Neural cell (in vitro differentiated cells): ENCODE data around the gene CACNA1B.

Experiments
- EP300 ChIP-seq: fragments of 450-650 bp; conservative IDR thresholded peaks from 2 replicates; pipeline ENCODE4 v1.6.1; 2014; ENCODE audit warnings: antibody characterized with exemption, mild to moderate bottlenecking, moderate library complexity; ENCODE audit not compliant: poor library complexity, severe bottlenecking
- EZH2 ChIP-seq: fragments of 200-600, 300-800 bp; shearing (Covaris generic), sonication (generic); IDR thresholded peaks from 2 replicates; pipeline ENCODE4 v1.6.1; 2014; ENCODE audit warnings: antibody characterized with exemption, low read length, borderline replicate concordance, mild to moderate bottlenecking; ENCODE audit not compliant: insufficient read depth, poor library complexity, severe bottlenecking
- RAD21 ChIP-seq: fragments of 450-650 bp; conservative IDR thresholded peaks from 2 replicates; pipeline ENCODE4 v1.6.1; 2014; ENCODE audit warnings: antibody characterized with exemption, mild to moderate bottlenecking, moderate library complexity
- SMC3 ChIP-seq: fragments of 450-650 bp; conservative IDR thresholded peaks from 2 replicates; pipeline ENCODE4 v1.6.1; 2014; ENCODE audit warnings: antibody characterized with exemption, mild to moderate bottlenecking, moderate library complexity; ENCODE audit not compliant: poor library complexity
- TAF1 ChIP-seq: IDR thresholded peaks from 2 replicates; pipeline ENCODE4 v1.6.1; 2012; ENCODE audit warnings: low read depth
- TF ChIP-seq, protein P1 (sequence below): fragments of 450-650 bp; IDR thresholded peaks from 2 replicates; pipeline ENCODE4 v1.5.1; 2014; ENCODE audit warnings: antibody characterized with exemption, mild to moderate bottlenecking, moderate library complexity; ENCODE audit not compliant: poor library complexity, severe bottlenecking
- TF ChIP-seq, protein P2 (sequence below): IDR thresholded peaks from 2 replicates; pipeline ENCODE4 v1.6.1; 2012; ENCODE audit warnings: borderline replicate concordance

DNA sequence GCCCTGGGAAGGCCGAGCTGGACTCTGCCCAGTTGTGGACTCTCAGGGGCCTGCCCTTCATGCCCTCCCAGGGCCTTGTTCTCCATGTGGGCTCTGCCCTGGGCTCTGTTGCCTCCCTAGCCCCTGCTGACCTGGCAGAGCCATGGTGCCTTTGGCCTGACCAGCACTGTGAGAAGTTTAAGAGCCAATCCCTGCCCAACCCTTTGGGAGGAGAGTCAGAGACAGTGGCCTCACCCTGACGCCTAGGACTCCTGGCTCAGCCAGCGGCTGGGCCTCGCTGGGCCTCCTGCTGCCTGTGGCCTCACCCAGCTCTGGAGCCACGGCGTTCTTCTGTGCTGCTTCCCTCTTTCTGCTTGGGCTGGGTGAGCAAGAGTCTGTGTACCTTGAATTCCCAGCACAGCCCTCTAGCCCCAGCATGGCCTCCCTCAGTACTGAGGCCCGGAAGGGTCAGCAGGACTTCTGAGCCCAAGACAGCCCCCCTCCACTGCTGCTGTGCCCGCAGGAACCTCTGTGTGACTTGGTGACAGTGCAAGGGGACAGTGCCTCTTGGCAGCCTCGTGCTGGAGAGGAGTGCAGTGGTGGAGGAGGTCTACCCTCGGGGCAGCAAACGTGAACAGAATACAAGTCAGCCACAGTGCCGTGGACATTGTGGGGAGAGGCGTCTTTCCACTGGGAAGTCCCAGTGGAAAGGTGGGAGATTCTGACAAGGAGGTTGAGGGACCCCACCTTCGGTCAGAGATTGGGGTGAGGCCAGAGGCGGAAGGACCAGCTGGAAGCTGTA, 97.4 kb downstream of the CACNA1B start:
- TF ChIP-seq, protein P1, sequence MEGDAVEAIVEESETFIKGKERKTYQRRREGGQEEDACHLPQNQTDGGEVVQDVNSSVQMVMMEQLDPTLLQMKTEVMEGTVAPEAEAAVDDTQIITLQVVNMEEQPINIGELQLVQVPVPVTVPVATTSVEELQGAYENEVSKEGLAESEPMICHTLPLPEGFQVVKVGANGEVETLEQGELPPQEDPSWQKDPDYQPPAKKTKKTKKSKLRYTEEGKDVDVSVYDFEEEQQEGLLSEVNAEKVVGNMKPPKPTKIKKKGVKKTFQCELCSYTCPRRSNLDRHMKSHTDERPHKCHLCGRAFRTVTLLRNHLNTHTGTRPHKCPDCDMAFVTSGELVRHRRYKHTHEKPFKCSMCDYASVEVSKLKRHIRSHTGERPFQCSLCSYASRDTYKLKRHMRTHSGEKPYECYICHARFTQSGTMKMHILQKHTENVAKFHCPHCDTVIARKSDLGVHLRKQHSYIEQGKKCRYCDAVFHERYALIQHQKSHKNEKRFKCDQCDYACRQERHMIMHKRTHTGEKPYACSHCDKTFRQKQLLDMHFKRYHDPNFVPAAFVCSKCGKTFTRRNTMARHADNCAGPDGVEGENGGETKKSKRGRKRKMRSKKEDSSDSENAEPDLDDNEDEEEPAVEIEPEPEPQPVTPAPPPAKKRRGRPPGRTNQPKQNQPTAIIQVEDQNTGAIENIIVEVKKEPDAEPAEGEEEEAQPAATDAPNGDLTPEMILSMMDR: no peak
- TF ChIP-seq SMC3 (no peak), EZH2 (no peak), RAD21 (no peak), EP300 (no peak), TAF1 (no peak)
- TF ChIP-seq, protein P2, sequence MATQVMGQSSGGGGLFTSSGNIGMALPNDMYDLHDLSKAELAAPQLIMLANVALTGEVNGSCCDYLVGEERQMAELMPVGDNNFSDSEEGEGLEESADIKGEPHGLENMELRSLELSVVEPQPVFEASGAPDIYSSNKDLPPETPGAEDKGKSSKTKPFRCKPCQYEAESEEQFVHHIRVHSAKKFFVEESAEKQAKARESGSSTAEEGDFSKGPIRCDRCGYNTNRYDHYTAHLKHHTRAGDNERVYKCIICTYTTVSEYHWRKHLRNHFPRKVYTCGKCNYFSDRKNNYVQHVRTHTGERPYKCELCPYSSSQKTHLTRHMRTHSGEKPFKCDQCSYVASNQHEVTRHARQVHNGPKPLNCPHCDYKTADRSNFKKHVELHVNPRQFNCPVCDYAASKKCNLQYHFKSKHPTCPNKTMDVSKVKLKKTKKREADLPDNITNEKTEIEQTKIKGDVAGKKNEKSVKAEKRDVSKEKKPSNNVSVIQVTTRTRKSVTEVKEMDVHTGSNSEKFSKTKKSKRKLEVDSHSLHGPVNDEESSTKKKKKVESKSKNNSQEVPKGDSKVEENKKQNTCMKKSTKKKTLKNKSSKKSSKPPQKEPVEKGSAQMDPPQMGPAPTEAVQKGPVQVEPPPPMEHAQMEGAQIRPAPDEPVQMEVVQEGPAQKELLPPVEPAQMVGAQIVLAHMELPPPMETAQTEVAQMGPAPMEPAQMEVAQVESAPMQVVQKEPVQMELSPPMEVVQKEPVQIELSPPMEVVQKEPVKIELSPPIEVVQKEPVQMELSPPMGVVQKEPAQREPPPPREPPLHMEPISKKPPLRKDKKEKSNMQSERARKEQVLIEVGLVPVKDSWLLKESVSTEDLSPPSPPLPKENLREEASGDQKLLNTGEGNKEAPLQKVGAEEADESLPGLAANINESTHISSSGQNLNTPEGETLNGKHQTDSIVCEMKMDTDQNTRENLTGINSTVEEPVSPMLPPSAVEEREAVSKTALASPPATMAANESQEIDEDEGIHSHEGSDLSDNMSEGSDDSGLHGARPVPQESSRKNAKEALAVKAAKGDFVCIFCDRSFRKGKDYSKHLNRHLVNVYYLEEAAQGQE: no peak
